ENCODE data around the gene ZDHHC4. TPM values are rescaled to one million over a fixed set of nuclear protein-coding genes. Genes with fewer than 3 reads are reported as not detected.

The ZDHHC4 gene
- total and polyA plus RNA-seq, 9 of the 15 experiments (the other 6 are each of a cell fraction or from before 2014, with no cell fraction given) = 33.4 to 106 (median 58.3) TPM

DNA sequence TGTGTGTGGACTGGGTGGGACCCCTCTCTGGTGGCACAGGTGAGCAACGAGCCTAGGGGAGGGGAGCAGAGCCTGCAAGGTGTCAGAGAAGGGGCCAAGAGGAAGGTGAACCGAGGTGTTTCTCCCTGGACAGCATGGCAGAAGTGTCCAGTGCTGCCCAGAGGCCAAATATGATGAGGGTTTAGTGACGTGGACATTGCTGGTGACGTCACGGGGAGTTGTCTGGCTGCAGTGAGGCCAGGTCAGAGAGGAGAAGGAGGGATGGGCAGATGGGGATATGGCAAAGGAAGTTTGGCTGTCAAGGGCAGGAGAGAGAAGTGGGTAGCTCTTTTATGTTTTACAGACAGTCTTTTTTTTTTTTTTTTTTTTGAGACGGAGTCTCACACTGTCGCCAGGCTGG, 35.6 kb downstream of the ZDHHC4 start (continued):
- TF ChIP-seq BCLAF1 (IDR thresholded peaks at IDR 0.05; ENCODE audit: borderline replicate concordance in 1 of 2, control insufficient read depth in 1 of 2, low read depth in 2 of 2, low read length in 1 of 2) (no peak), TRIM24 (IDR thresholded peaks at IDR 0.05) (no peak), ZSCAN29 (IDR thresholded peaks at IDR 0.05) (no peak), ZNF778 (CRISPR knock-in tag; IDR thresholded peaks at IDR 0.05) (no peak), LEF1 (IDR thresholded peaks at IDR 0.05) (no peak), HCFC1 (IDR thresholded peaks at IDR 0.05; ENCODE audit: low read depth, low read length) (no peak)

DNA sequence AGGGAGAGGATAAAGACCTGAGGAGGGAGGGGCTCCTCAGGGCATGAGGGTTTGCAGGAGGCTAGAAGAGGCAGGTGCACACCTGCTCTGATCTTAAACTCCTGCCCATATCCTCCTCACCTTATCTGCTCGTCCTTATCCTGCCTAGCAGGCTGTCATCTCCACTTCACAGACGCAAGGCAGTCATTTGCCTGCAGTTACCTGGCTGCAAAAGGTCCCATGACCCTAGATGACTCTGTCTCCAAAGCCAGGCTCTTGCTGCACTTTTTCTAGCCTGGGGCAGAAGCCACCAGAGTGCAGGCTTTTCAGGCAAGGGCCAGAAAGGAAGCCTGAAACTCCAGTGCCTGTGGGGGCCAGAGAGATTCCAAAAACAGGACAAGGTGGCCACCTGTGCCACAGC, 36.5 kb downstream of the ZDHHC4 start:
- no peaks in the 10 kb centered on the region for H3K9me1 ChIP-seq (ENCODE audit: control insufficient read depth, insufficient read depth, low read length)
- H3K4me2 ChIP-seq (ENCODE audit: insufficient read depth, low read length) = no peak overlapping the region
- no TSS peak for BruUV-seq (replicated peaks)
- ChIA-PET CTCF (ENCODE audit: low intra/inter-chr PET ratio) (no interaction called here), POLR2A (no interaction called here)
- peaks cover 22 to 53% of the 10 kb centered on the region in 2 experiments for H3K27me3 ChIP-seq (ENCODE audit: control insufficient read depth in 2 of 2, insufficient read depth in 2 of 2, low read length in 2 of 2)
- ATAC-seq (no peak), DNase-seq (ENCODE audit: extremely low read depth in 1 of 4, low spot score in 3 of 4) (no peak), FAIRE-seq (no peak)
- no peaks in the 10 kb centered on the region for H3K9me3 ChIP-seq (replicated peaks; ENCODE audit: control insufficient read depth, insufficient read depth, low read depth, low read length)
- no peak overlapping the region for H3K27ac ChIP-seq (ENCODE audit: extremely low read depth, low read depth, low read length)
- 0% methylated on average over 2 of the region's 2 CpGs for WGBS (ENCODE audit: insufficient coverage, low coverage, missing lambda C conversion rate)
- in situ Hi-C loops (cut with MboI) (no loop called here), intact Hi-C loops (cut with micrococcal nuclease) (no loop called here)
- H3K9ac ChIP-seq (ENCODE audit: insufficient read depth in 1 of 2, low read depth in 2 of 2, low read length in 2 of 2) = no peak overlapping the region
- no peak overlapping the region for H3K4me3 ChIP-seq
- no peaks in the 10 kb centered on the region for H3K79me2 ChIP-seq (ENCODE audit: control insufficient read depth, insufficient read depth, low read length)
- H4K20me1 ChIP-seq (replicated peaks; ENCODE audit: control insufficient read depth, insufficient read depth, low read length) = no peaks in the 10 kb centered on the region
- H2AFZ ChIP-seq (ENCODE audit: low read depth, low read length) = no peak overlapping the region
- H3K36me3 ChIP-seq (ENCODE audit: control insufficient read depth, insufficient read depth, low read length) = no peaks in the 10 kb centered on the region
- peaks cover 0 to 16% of the 10 kb centered on the region in 2 experiments; a peak in 2 of 5 replicates for H3K4me1 ChIP-seq (replicated peaks in 1 of 2; ENCODE audit: control insufficient read depth in 2 of 2, insufficient read depth in 2 of 2, low read length in 2 of 2)
- TF ChIP-seq CBFA2T3 (IDR thresholded peaks at IDR 0.05) = 0 out of 2 replicates have a peak, but pooled peaks have one; percentile 22
- no peak for TF ChIP-seq RBM39 (optimal IDR thresholded peaks at IDR 0.05; ENCODE audit: low read depth, low read length)
